Esophagus squamous epithelium (tissue), 5 donors: Measurements from ENCODE around the gene CD48. TPM values are rescaled to one million over a fixed set of nuclear protein-coding genes. Genes with fewer than 3 reads are reported as not detected.
A peak's percentile ranks its signal among the peaks of the same experiment; 100 is the strongest.

Experiments
- DNase-seq: peaks from one replicate; lab custom pipeline; 2025; lab: John Stamatoyannopoulos, UW
- H3K27ac ChIP-seq, 4 donors: fragments of 200-600 bp; sonication (generic); one replicate each; pipeline ENCODE4 v1.5.1; 2016 to 2019; ENCODE audit warnings: mild to moderate bottlenecking in 1 of 4
- H3K27me3 ChIP-seq, 4 donors: fragments of 200-600 bp; sonication (generic); 1 replicate in 3 of 4; 2 replicates in 1 of 4; pipeline versions ENCODE4 v1.5.1 to v1.6.0; 2017 to 2021; ENCODE audit warnings: antibody characterized with exemption in 1 of 4
- H3K36me3 ChIP-seq, 3 donors: fragments of 200-600 bp; sonication (generic); one replicate each; pipeline ENCODE4 v1.5.1; 2016 to 2019
- H3K4me1 ChIP-seq, 3 donors: fragments of 200-600 bp; sonication (generic); one replicate each; pipeline ENCODE4 v1.5.1; 2017 to 2019
- H3K4me3 ChIP-seq, 4 donors: fragments of 200-600 bp; sonication (generic); 1 replicate in 3 of 4; 2 replicates in 1 of 4; pipeline ENCODE4 v1.5.1; 2016 to 2019; ENCODE audit warnings: mild to moderate bottlenecking in 2 of 4, moderate library complexity in 1 of 4
- H3K9me3 ChIP-seq, 3 donors: fragments of 200-600 bp; sonication (generic); one replicate each; pipeline ENCODE4 v1.5.1; 2016 to 2019
- CTCF ChIP-seq, 6 experiments: fragments of 450-650 bp in 4 of 6; fragments of 200-600 bp in 2 of 6; sonication (generic) in 2 of 6; IDR thresholded peaks; one replicate each; pipeline ENCODE4 v1.5.1; 2016 to 2019; ENCODE audit warnings: antibody characterized with exemption in 6 of 6, mild to moderate bottlenecking in 4 of 6, moderate library complexity in 4 of 6
- POLR2A ChIP-seq, 4 donors: fragments of 450-650 bp; IDR thresholded peaks; one replicate each; pipeline ENCODE4 v1.6.1; 2017; ENCODE audit warnings: antibody characterized with exemption in 4 of 4, mild to moderate bottlenecking in 4 of 4, moderate library complexity in 3 of 4
- WGBS, 2 donors: methylation state at CpG; one replicate each; pipeline ENCODE4 v1.1.5; 2018; 5-methylcytosine and 5-hydroxymethylcytosine counted together
- intact Hi-C: fragments of 100-400 bp; cut with DNase I; formaldehyde crosslinking; loops from one replicate; pipeline ENCODE4 v1.15.0; 2022
- total RNA-seq, 4 donors: library from RNA; depleted of rRNA; stranded (reverse); fragments of >200 nt; gene quantifications; one replicate each; pipeline ENCODE4 v1.1.0, GENCODE V29; 2016
- donor health status: DM: yes; HTN: yes; CAD: no.

The CD48 gene
- total RNA-seq, 4 donors from 2014 or later: 1.1 to 13.7 (median 5.3) TPM

- Histone ChIP-seq H3K9me3 (no peaks in the 10 kb centered on the region), H3K36me3 (no peaks in the 10 kb centered on the region), H3K27me3 (no peaks in the 10 kb centered on the region), H3K4me3 (no peak overlapping the region), H3K27ac (peak overlapping the region in 2 of 4 donors; percentile 3 to 52), H3K4me1 (peaks cover 0 to 4% (median 0%) of the 10 kb centered on the region in 3 donors)
- peak in 1 of 4 donors; percentile 10 for TF ChIP-seq POLR2A (IDR thresholded peaks at IDR 0.05)
- no peak for TF ChIP-seq CTCF (IDR thresholded peaks at IDR 0.05)
- no peak for DNase-seq
- intact Hi-C loops: no loop called here
- WGBS, 2 donors: 56 to 63% methylated on average over 5 of the region's 5 CpGs
Observed at GRCh38 chr1:160637821-160638539, 73.6 kb downstream of the CD48 start.

GRCh38 chr1:160637065-160637464 is 74.6 kb downstream of the CD48 start:
- intact Hi-C loops: no loop called here
- TF ChIP-seq CTCF (IDR thresholded peaks at IDR 0.05) (no peak), POLR2A (IDR thresholded peaks at IDR 0.05) (no peak)
- H3K36me3 ChIP-seq: no peaks in the 10 kb centered on the region
- 87 to 90% methylated on average over 8 of the region's 8 CpGs for WGBS, 2 donors
- no peak overlapping the region for H3K27ac ChIP-seq
- H3K27me3 ChIP-seq: no peaks in the 10 kb centered on the region
- H3K4me3 ChIP-seq: no peak overlapping the region
- no peak for DNase-seq
- H3K4me1 ChIP-seq: peaks cover 0 to 4% (median 0%) of the 10 kb centered on the region in 3 donors
- no peaks in the 10 kb centered on the region for H3K9me3 ChIP-seq

DNA sequence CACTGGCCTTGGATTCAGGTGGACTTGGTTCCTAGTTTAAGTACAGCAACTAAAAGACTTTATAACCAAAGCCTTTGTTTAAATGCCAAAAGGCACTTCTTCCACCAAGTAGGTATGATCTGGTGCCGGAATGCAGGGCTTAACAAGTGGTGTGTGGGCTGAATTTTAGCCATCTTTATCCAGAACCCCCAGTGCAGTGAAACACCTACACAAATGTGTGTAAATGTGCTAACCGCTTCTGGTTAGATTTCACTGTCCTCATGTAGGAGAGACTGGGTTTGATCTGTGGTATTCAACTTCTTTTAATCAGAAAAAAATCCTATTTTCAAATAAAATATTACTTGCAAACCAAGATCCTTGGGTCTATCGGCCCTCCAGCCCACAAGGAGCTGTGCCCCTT is 75.1 kb downstream of the CD48 start:
- Histone ChIP-seq H3K27ac (no peak overlapping the region), H3K27me3 (no peaks in the 10 kb centered on the region), H3K4me1 (peaks cover 0 to 4% (median 0%) of the 10 kb centered on the region in 3 donors), H3K9me3 (no peaks in the 10 kb centered on the region), H3K36me3 (no peaks in the 10 kb centered on the region), H3K4me3 (no peak overlapping the region)
- 90 to 94% methylated on average over 3 of the region's 3 CpGs for whole genome bisulfite sequencing, 2 donors
- intact Hi-C loops: no loop called here
- no peak for DNase-seq
- no peak for TF ChIP-seq POLR2A (IDR thresholded peaks at IDR 0.05)
- TF ChIP-seq CTCF (IDR thresholded peaks at IDR 0.05): no peak

DNA sequence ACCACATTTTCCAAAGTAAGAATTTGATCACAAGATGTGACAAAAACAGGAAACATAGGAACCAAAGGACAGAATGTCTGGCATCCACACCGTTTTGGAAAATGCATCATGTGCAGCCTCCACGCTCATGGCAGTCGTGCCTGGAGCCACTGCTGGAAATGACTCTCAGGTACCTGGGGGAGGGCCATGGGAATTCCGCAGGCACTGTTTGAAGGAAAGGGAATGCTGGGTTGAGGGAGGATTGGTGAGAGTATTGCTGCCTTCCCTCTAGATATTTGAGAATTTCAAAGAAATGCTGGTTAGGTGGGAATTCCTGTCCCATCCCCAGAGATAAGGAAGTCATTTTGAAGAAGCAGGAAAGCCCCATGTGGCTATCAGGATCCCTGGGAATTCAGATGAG is 75.5 kb downstream of the CD48 start:
- peaks cover 0 to 4% (median 0%) of the 10 kb centered on the region in 3 donors for H3K4me1 ChIP-seq
- no peaks in the 10 kb centered on the region for H3K36me3 ChIP-seq
- H3K27me3 ChIP-seq: no peaks in the 10 kb centered on the region
- intact Hi-C loops: no loop called here
- WGBS, 2 donors: 70 to 86% methylated on average over 4 of the region's 4 CpGs
- no peak overlapping the region for H3K4me3 ChIP-seq
- no peak overlapping the region for H3K27ac ChIP-seq
- TF ChIP-seq POLR2A (IDR thresholded peaks at IDR 0.05) (no peak), CTCF (IDR thresholded peaks at IDR 0.05) (no peak)
- no peaks in the 10 kb centered on the region for H3K9me3 ChIP-seq
- no peak for DNase-seq
